ENCODE measurements around the gene PHLPP1. TPM values are rescaled to one million over a fixed set of nuclear protein-coding genes. Genes with fewer than 3 reads are reported as not detected.
"Not testable (repeated sequence)": the region's sequence is repeated elsewhere in the genome, so short reads cannot be mapped to it uniquely, and the experiment has no call there.

PHLPP1 gene
- total and polyA plus RNA-seq, 2 experiments from 2014 or later: 15.7 to 73.6 TPM

DNA sequence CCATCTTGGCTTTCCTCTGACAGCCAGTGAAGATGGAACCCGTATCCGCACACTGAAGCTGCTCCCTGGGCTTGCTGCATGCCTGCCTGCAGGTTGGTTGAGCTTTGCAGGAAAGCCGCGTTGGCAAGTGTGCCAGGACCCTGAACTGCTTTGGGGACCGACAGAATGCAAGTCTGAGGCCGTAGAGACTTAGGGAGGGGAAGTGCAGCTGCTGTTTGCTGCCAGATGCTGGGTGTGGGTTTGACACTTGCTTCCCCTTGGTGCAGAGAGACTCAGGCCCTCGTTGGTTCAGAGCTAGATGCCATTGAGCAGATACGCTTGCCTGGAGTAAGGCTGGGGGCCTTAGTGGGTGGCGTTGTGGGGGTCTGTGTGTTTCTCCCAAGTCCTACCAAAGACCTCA lies 13.1 kb upstream of the PHLPP1 start (continued):
- TF ChIP-seq, protein P1, sequence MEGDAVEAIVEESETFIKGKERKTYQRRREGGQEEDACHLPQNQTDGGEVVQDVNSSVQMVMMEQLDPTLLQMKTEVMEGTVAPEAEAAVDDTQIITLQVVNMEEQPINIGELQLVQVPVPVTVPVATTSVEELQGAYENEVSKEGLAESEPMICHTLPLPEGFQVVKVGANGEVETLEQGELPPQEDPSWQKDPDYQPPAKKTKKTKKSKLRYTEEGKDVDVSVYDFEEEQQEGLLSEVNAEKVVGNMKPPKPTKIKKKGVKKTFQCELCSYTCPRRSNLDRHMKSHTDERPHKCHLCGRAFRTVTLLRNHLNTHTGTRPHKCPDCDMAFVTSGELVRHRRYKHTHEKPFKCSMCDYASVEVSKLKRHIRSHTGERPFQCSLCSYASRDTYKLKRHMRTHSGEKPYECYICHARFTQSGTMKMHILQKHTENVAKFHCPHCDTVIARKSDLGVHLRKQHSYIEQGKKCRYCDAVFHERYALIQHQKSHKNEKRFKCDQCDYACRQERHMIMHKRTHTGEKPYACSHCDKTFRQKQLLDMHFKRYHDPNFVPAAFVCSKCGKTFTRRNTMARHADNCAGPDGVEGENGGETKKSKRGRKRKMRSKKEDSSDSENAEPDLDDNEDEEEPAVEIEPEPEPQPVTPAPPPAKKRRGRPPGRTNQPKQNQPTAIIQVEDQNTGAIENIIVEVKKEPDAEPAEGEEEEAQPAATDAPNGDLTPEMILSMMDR (conservative IDR thresholded peaks at IDR 0.05; ENCODE audit: low read depth in 2 of 2): no peak
- TF ChIP-seq ZNF114 (CRISPR knock-in tag; IDR thresholded peaks at IDR 0.05) (no peak), ETS1 (IDR thresholded peaks at IDR 0.05) (no peak), JUNB (IDR thresholded peaks at IDR 0.05; ENCODE audit: unreplicated experiment) (no peak)

DNA sequence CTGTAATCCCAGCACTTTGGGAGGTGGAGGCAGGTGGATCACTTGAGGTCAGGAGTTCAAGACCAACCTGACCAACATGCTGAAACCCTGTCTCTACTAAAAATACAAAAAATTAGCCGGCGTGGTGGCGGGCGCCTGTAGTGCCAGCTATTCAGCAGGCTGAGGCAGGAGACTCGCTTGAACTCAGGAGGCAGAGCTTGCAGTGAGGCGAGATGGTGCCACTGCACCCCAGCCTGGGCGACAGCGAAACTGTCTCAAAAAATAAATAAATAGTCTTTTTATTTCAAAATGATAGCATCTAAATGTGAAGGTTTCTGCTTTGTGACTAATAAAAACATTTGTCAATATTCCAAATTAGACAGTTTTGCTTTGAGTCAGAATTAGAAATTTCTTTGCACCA lies 8.5 kb upstream of the PHLPP1 start:
- H3K4me2 ChIP-seq; H3K36me3 ChIP-seq (ENCODE audit: insufficient read depth); H3K4me1 Mint-ChIP-seq; H3K4me3 Mint-ChIP-seq; H3F3A ChIP-seq (replicated peaks; ENCODE audit: low read depth); ATAC-seq; H3K9me2 ChIP-seq (ENCODE audit: insufficient read depth); H3K4me3 ChIP-seq; H4K20me1 ChIP-seq (replicated peaks; ENCODE audit: insufficient read depth); H3K27me3 ChIP-seq (ENCODE audit: insufficient read depth); H3K27me3 Mint-ChIP-seq (ENCODE audit: insufficient read depth, low read depth, poor library complexity); H3K9me3 Mint-ChIP-seq; H3K36me3 Mint-ChIP-seq (ENCODE audit: low read depth); H2AFZ ChIP-seq; H3K4me1 ChIP-seq (ENCODE audit: insufficient read depth); H3K79me2 ChIP-seq (replicated peaks; ENCODE audit: insufficient read depth); DNase-seq (ENCODE audit: low spot score); H3K27ac Mint-ChIP-seq: not testable (repeated sequence)
- TF ChIP-seq, protein P1 (conservative IDR thresholded peaks at IDR 0.05; ENCODE audit: low read depth in 2 of 2): peak; percentile 6 to 15; a peak in 1 of 4 replicates
- 0 out of 2 replicates have a peak overlapping the region, but pooled peaks have one; percentile 5 for H3K27ac ChIP-seq (ENCODE audit: low read depth)

- H2AFZ ChIP-seq; DNase-seq (ENCODE audit: low spot score); H3K36me3 ChIP-seq (ENCODE audit: insufficient read depth); H3K79me2 ChIP-seq (replicated peaks; ENCODE audit: insufficient read depth); H3K9me3 Mint-ChIP-seq; H3K36me3 Mint-ChIP-seq (ENCODE audit: low read depth); H3K27me3 ChIP-seq (ENCODE audit: insufficient read depth); H3F3A ChIP-seq (replicated peaks; ENCODE audit: low read depth); H3K4me3 ChIP-seq; H3K9me2 ChIP-seq (ENCODE audit: insufficient read depth); H3K27ac Mint-ChIP-seq; H3K4me3 Mint-ChIP-seq; H4K20me1 ChIP-seq (replicated peaks; ENCODE audit: insufficient read depth); H3K4me2 ChIP-seq; ATAC-seq; H3K27ac ChIP-seq (ENCODE audit: low read depth): not testable (repeated sequence)
- H3K4me1 ChIP-seq (ENCODE audit: insufficient read depth): peaks cover 17% of the 10 kb centered on the region
- Mint-ChIP-seq H3K4me1 (peaks cover 18% of the 10 kb centered on the region; the same call in 2 of the 3 replicates), H3K27me3 (ENCODE audit: insufficient read depth, low read depth, poor library complexity) (peaks cover 14% of the 10 kb centered on the region)
Observed at GRCh38 chr18:62709908-62710307, 5.4 kb upstream of the PHLPP1 start.
